H9 (cell line): ENCODE data around the gene ANK3. TPM values are rescaled to one million over a fixed set of nuclear protein-coding genes. Genes with fewer than 3 reads are reported as not detected.

Experiments
- DNase-seq: peaks from one replicate; pipeline ENCODE4 v3.0.0-alpha.2; 2017
- H2AFZ ChIP-seq: one replicate; pipeline ENCODE4 v1.6.1; 2013; ENCODE audit warnings: mild to moderate bottlenecking, low read length, control low read depth, moderate library complexity
- H2AK5ac ChIP-seq: 2 replicates; pipeline ENCODE4 v1.6.1; 2013; ENCODE audit warnings: low read length, control low read depth, mixed read lengths; ENCODE audit not compliant: insufficient read length
- H2BK120ac ChIP-seq: one replicate; pipeline ENCODE4 v1.6.1; 2013; ENCODE audit warnings: low read depth, mild to moderate bottlenecking, low read length, control low read depth, inconsistent platforms; ENCODE audit not compliant: poor library complexity, severe bottlenecking
- H2BK12ac ChIP-seq: 2 replicates; pipeline ENCODE4 v1.6.1; 2013; ENCODE audit warnings: low read length, control low read depth, mixed read lengths, low read depth; ENCODE audit not compliant: insufficient read length
- H2BK15ac ChIP-seq: 2 replicates; pipeline ENCODE4 v1.6.1; 2013; ENCODE audit warnings: low read depth, low read length, control low read depth
- H2BK20ac ChIP-seq: one replicate; pipeline ENCODE4 v1.6.1; 2013; ENCODE audit warnings: low read depth, mild to moderate bottlenecking, low read length, control low read depth, inconsistent platforms; ENCODE audit not compliant: poor library complexity, severe bottlenecking
- H2BK5ac ChIP-seq: 2 replicates; pipeline ENCODE4 v1.6.1; 2013; ENCODE audit warnings: low read length, control low read depth, mixed read lengths; ENCODE audit not compliant: insufficient read length
- H3K14ac ChIP-seq: 2 replicates; pipeline ENCODE4 v1.6.1; 2013; ENCODE audit warnings: low read length, control low read depth; ENCODE audit not compliant: insufficient read depth
- H3K18ac ChIP-seq: 2 replicates; pipeline ENCODE4 v1.6.1; 2013; ENCODE audit warnings: low read depth, mild to moderate bottlenecking, mixed read lengths, low read length, control low read depth; ENCODE audit not compliant: insufficient read length
- H3K23ac ChIP-seq: 2 replicates; pipeline ENCODE4 v1.6.1; 2013; ENCODE audit warnings: low read length, control low read depth, mixed read lengths, low read depth; ENCODE audit not compliant: insufficient read length
- H3K23me2 ChIP-seq: 2 replicates; pipeline ENCODE4 v1.6.1; 2013; ENCODE audit warnings: low read depth, mild to moderate bottlenecking, mixed read lengths, low read length, control low read depth; ENCODE audit not compliant: insufficient read length, poor library complexity, severe bottlenecking
- H3K27ac ChIP-seq: 2 replicates; pipeline ENCODE4 v1.5.1; 2013; ENCODE audit warnings: low read length, control low read depth, mixed read lengths, low read depth; ENCODE audit not compliant: insufficient read length
- H3K27me3 ChIP-seq: 2 replicates; pipeline ENCODE4 v1.6.1; 2013; ENCODE audit warnings: low read length, control low read depth, inconsistent platforms; ENCODE audit not compliant: insufficient read depth
- H3K4ac ChIP-seq: 2 replicates; pipeline ENCODE4 v1.6.1; 2013; ENCODE audit warnings: low read depth, mild to moderate bottlenecking, control low read depth, inconsistent platforms, low read length, moderate library complexity
- H3K4me1 ChIP-seq: 2 replicates; pipeline ENCODE4 v1.6.1; 2013; ENCODE audit warnings: low read length, control low read depth, inconsistent platforms; ENCODE audit not compliant: insufficient read depth
- H3K4me2 ChIP-seq: 2 replicates; pipeline ENCODE4 v1.6.1; 2013; ENCODE audit warnings: low read length, control low read depth, mixed read lengths; ENCODE audit not compliant: insufficient read length, insufficient read depth
- H3K56ac ChIP-seq: 2 replicates; pipeline ENCODE4 v1.6.1; 2013; ENCODE audit warnings: low read depth, mild to moderate bottlenecking, mixed read lengths, low read length, control low read depth; ENCODE audit not compliant: insufficient read length
- H3K79me1 ChIP-seq: 2 replicates; pipeline ENCODE4 v1.6.1; 2013; ENCODE audit warnings: low read depth, mild to moderate bottlenecking, moderate library complexity, low read length, control low read depth, inconsistent platforms; ENCODE audit not compliant: insufficient read depth, poor library complexity, severe bottlenecking
- H3K79me2 ChIP-seq: 2 replicates; pipeline ENCODE4 v1.6.1; 2013; ENCODE audit warnings: low read length, control low read depth, inconsistent platforms; ENCODE audit not compliant: insufficient read depth
- H3K9ac ChIP-seq: 2 replicates; pipeline ENCODE4 v1.6.1; 2013; ENCODE audit warnings: low read length, control low read depth, mixed read lengths; ENCODE audit not compliant: insufficient read length; ENCODE audit errors: extremely low read depth
- H3K9me3 ChIP-seq: one replicate; pipeline ENCODE4 v1.6.1; 2013; ENCODE audit warnings: low read depth, low read length, inconsistent platforms; ENCODE audit not compliant: control insufficient read depth
- H3T11ph ChIP-seq: one replicate; pipeline ENCODE4 v1.6.1; 2013; ENCODE audit warnings: mild to moderate bottlenecking, low read length, control low read depth, inconsistent platforms
- H4K20me1 ChIP-seq: one replicate; pipeline ENCODE4 v1.6.1; 2013; ENCODE audit not compliant: control insufficient read depth, insufficient read length, insufficient read depth
- H4K5ac ChIP-seq: 2 replicates; pipeline ENCODE4 v1.6.1; 2013; ENCODE audit warnings: low read depth, mild to moderate bottlenecking, mixed read lengths, low read length, control low read depth; ENCODE audit not compliant: insufficient read length
- H4K8ac ChIP-seq: replicated peaks from 2 replicates; pipeline ENCODE4 v1.6.1; 2013; ENCODE audit warnings: low read length, control low read depth, mixed read lengths, low read depth; ENCODE audit not compliant: insufficient read length
- H4K91ac ChIP-seq: 2 replicates; pipeline ENCODE4 v1.6.1; 2013; ENCODE audit warnings: low read depth, mild to moderate bottlenecking, moderate library complexity, mixed read lengths, low read length, control low read depth; ENCODE audit not compliant: insufficient read length
- H3K27ac Mint-ChIP-seq, 3 experiments: 2 replicates in 2 of 3; 3 replicates in 1 of 3; pipeline ENCODE4 v1.8.0; 2020 to 2021; ENCODE audit warnings: mixed read lengths in 3 of 3, mild to moderate bottlenecking in 1 of 3, moderate library complexity in 1 of 3
- H3K27me3 Mint-ChIP-seq: 2 replicates; pipeline ENCODE4 v1.8.0; 2021; ENCODE audit warnings: low read depth, mild to moderate bottlenecking, moderate library complexity, mixed read lengths
- H3K36me3 Mint-ChIP-seq, 3 experiments: 2 replicates in 2 of 3; 3 replicates in 1 of 3; pipeline ENCODE4 v1.8.0; 2020 to 2021; ENCODE audit warnings: low read depth in 3 of 3, mixed read lengths in 3 of 3; ENCODE audit not compliant: insufficient read depth in 1 of 3
- H3K4me1 Mint-ChIP-seq, 2 experiments: 2 replicates each; pipeline ENCODE4 v1.8.0; 2020; ENCODE audit warnings: mixed read lengths in 2 of 2
- H3K4me3 Mint-ChIP-seq, 2 experiments: 2 replicates in 1 of 2; 3 replicates in 1 of 2; pipeline ENCODE4 v1.8.0; 2020 to 2021; ENCODE audit warnings: mild to moderate bottlenecking in 2 of 2, mixed read lengths in 2 of 2, moderate library complexity in 1 of 2
- H3K9me3 Mint-ChIP-seq, 2 experiments: 2 replicates in 1 of 2; 3 replicates in 1 of 2; pipeline ENCODE4 v1.8.0; 2020; ENCODE audit warnings: mild to moderate bottlenecking in 2 of 2, mixed read lengths in 2 of 2, moderate library complexity in 1 of 2
- CTCF ChIP-seq: fragments of 200-600 bp; sonication (generic); conservative IDR thresholded peaks from 3 replicates; pipeline ENCODE4 v1.8.0; 2021; ENCODE audit warnings: antibody characterized with exemption, mild to moderate bottlenecking
- WGBS: extraction: QIAGEN DNeasy Blood & Tissue Kit; methylation state at CpG from one replicate; pipeline ENCODE4 v1.1.7; 2013; ENCODE audit warnings: missing lambda C conversion rate, low lambda C conversion rate, mixed read lengths; ENCODE audit not compliant: insufficient read length; ENCODE audit errors: extremely low coverage; 5-methylcytosine and 5-hydroxymethylcytosine counted together
- total RNA-seq: library from RNA; stranded (reverse); gene quantifications from 2 replicates; pipeline ENCODE4 v1.2.1, GENCODE V29; 2021

The ANK3 gene
- total RNA-seq, 1 experiment from 2014 or later: 59.6 TPM

- Mint-ChIP-seq H3K4me1 (peaks cover 4 to 8% of the 10 kb centered on the region in 2 experiments; a peak in 3 of 4 replicates), H3K9me3 (peaks cover 0 to 6% of the 10 kb centered on the region in 2 experiments; a peak in 4 of 5 replicates), H3K36me3 (peaks cover 1 to 13% (median 9%) of the 10 kb centered on the region in 3 experiments; a peak in 5 of 7 replicates), H3K27me3 (no peaks in the 10 kb centered on the region), H3K4me3 (no peak overlapping the region), H3K27ac (peak overlapping the region in 1 of 3 experiments; percentile 67; a peak in 2 of 7 replicates)
- Histone ChIP-seq H4K5ac (no peak overlapping the region), H4K91ac (no peak overlapping the region), H3K9ac (no peak overlapping the region), H4K20me1 (no peaks in the 10 kb centered on the region), H3K79me1 (no peaks in the 10 kb centered on the region), H3K14ac (no peak overlapping the region), H2BK12ac (no peak overlapping the region), H3K27me3 (no peaks in the 10 kb centered on the region), H2BK20ac (no peak overlapping the region), H3K23me2 (no peaks in the 10 kb centered on the region), H3K18ac (no peak overlapping the region), H3K56ac (no peak overlapping the region), H2BK5ac (no peak overlapping the region), H2AFZ (no peak overlapping the region), H2AK5ac (no peak overlapping the region), H3K4me2 (no peak overlapping the region), H3K23ac (no peak overlapping the region), H2BK15ac (no peak overlapping the region), H3K79me2 (no peaks in the 10 kb centered on the region), H4K8ac (no peak overlapping the region), H3K27ac (no peak overlapping the region), H2BK120ac (no peak overlapping the region), H3K9me3 (no peaks in the 10 kb centered on the region), H3T11ph (no peak overlapping the region), H3K4me1 (no peaks in the 10 kb centered on the region), H3K4ac (no peak overlapping the region)
- no peak for DNase-seq
- no CpG with 5 or more reads among the region's 2 CpGs for WGBS
- no peak for TF ChIP-seq CTCF
Observed at GRCh38 chr10:60149003-60149402, 240.7 kb downstream of the ANK3 start.
